Kasumi-1 (cell line): ENCODE data around the gene SLC2A8.
A peak's percentile ranks its signal among the peaks of the same experiment; 100 is the strongest.

Experiments
- DNase-seq, 2 experiments: peaks; one replicate each; lab custom pipeline; 2025; lab: John Stamatoyannopoulos, UW

Gene SLC2A8

GRCh38 chr9:127437497-127438264, 40.7 kb downstream of the SLC2A8 start:
- DNase-seq, result peak; percentile 59 to 63

- DNase-seq, result no peak
Observed at GRCh38 chr9:127438394-127438793, 41.4 kb downstream of the SLC2A8 start.

GRCh38 chr9:127444283-127444920, 47.4 kb downstream of the SLC2A8 start:
- no peak for DNase-seq

GRCh38 chr9:127444921-127445850, 48.2 kb downstream of the SLC2A8 start:
- DNase-seq, result no peak

- peak in 1 of 2 experiments; percentile 48 for DNase-seq
Observed at GRCh38 chr9:127445851-127446712, 49.1 kb downstream of the SLC2A8 start.

- peak in 1 of 2 experiments; percentile 16 for DNase-seq
Observed at GRCh38 chr9:127446713-127447415, 49.9 kb downstream of the SLC2A8 start.

GRCh38 chr9:127447416-127448111, 50.6 kb downstream of the SLC2A8 start:
- DNase-seq, result no peak

GRCh38 chr9:127448112-127448805, 51.3 kb downstream of the SLC2A8 start:
- no peak for DNase-seq

- DNase-seq, result no peak
Observed at GRCh38 chr9:127449332-127449966, 52.5 kb downstream of the SLC2A8 start.

- no peak for DNase-seq
Observed at GRCh38 chr9:127450243-127450760, 53.3 kb downstream of the SLC2A8 start.

- DNase-seq, result peak; percentile 87 to 88
Observed at GRCh38 chr9:127450830-127451607, 54.0 kb downstream of the SLC2A8 start, which contains the start of the genes LRSAM1 and RPL12. Gene LRSAM1 (plus strand): TSS chr9:127451510. CDS start chr9:127454528, 3,018 bp downstream. Gene RPL12 (minus strand): TSS chr9:127451406. CDS start chr9:127451317, 89 bp downstream.

GRCh38 chr9:127451608-127451857, 54.6 kb downstream of the SLC2A8 start:
- DNase-seq, result no peak

- peak; percentile 44 to 61 for DNase-seq
Observed at GRCh38 chr9:127451858-127452656, 55.1 kb downstream of the SLC2A8 start.

- no peak for DNase-seq
Observed at GRCh38 chr9:127452691-127453090, 55.7 kb downstream of the SLC2A8 start.

- peak; percentile 76 to 90 for DNase-seq
Observed at GRCh38 chr9:127455324-127455992, 58.5 kb downstream of the SLC2A8 start.

GRCh38 chr9:127457191-127457878, 60.4 kb downstream of the SLC2A8 start:
- DNase-seq, result no peak
